HepG2 (cell line): Measurements from ENCODE around the gene PELI2.

Experiments used
- CTCF ChIP-seq: sonication (generic); formaldehyde crosslinking; IDR thresholded peaks from 2 replicates; pipeline ENCODE4 v1.5.0; 2020; ENCODE audit warnings: mild to moderate bottlenecking, missing genetic modification reagents, moderate library complexity
- JUND ChIP-seq: sonication (generic); formaldehyde crosslinking; IDR thresholded peaks from 2 replicates; pipeline ENCODE4 v1.8.0; 2022; ENCODE audit warnings: mild to moderate bottlenecking, missing genetic modification reagents
- SRF ChIP-seq: IDR thresholded peaks from 2 replicates; pipeline ENCODE4 v1.6.1; 2011; ENCODE audit warnings: mild to moderate bottlenecking, low read depth, low read length, moderate library complexity
- XBP1 ChIP-seq: sonication (generic); formaldehyde crosslinking; IDR thresholded peaks from 2 replicates; pipeline ENCODE4 v1.5.0; 2020; ENCODE audit warnings: missing genetic modification reagents
- ZNF121 ChIP-seq: sonication (generic); formaldehyde crosslinking; IDR thresholded peaks from 2 replicates; pipeline ENCODE4 v1.5.0; 2020; ENCODE audit warnings: mild to moderate bottlenecking, missing genetic modification reagents

DNA sequence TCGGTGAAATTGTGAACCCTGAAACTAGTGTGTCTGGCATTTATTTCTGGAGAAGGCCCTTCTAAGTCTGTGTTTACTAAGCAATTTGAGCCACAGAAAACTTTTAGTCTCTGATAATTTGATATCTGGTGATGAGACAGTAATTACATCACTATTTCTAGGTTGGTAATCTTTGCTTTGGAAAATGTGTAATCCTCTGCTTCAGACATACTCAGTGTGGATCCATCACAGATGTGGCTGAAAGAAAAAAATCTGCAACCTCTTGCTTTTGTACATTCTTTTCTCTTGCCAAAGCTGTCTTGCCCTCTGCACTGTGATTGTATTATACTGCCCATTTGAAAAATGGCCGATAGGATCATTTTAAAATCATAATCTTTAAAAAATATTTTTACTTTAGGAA lies 78.1 kb downstream of the PELI2 start:
- no peak for TF ChIP-seq ZNF121 (CRISPR knock-in tag)
- TF ChIP-seq JUND (CRISPR knock-in tag): no peak
- TF ChIP-seq SRF: no peak
- no peak for TF ChIP-seq XBP1
- no peak for TF ChIP-seq CTCF (CRISPR knock-in tag)
